Gastrocnemius medialis (tissue), 4 donors: Measurements from ENCODE around the gene CHRM5.

Experiments used
- CTCF ChIP-seq, 5 experiments: fragments of 450-650 bp in 3 of 5; fragments of 200-600 bp in 2 of 5; sonication (generic) in 2 of 5; IDR thresholded peaks in 4 of 5; conservative IDR thresholded peaks in 1 of 5; 1 replicate in 4 of 5; 2 replicates in 1 of 5; pipeline ENCODE4 v1.5.1; 2016 to 2019; ENCODE audit warnings: antibody characterized with exemption in 5 of 5, mild to moderate bottlenecking in 3 of 5, moderate library complexity in 3 of 5
- POLR2A ChIP-seq, 2 donors: fragments of 450-650 bp; IDR thresholded peaks; one replicate each; pipeline ENCODE4 v1.6.1; 2017; ENCODE audit warnings: antibody characterized with exemption in 2 of 2, mild to moderate bottlenecking in 2 of 2, moderate library complexity in 2 of 2

- TF ChIP-seq CTCF (IDR thresholded peaks at IDR 0.05 in 4 of 5, conservative IDR thresholded peaks at IDR 0.05 in 1 of 5) (peak in 3 of 5 experiments; percentile 9 to 54 (median 26)), POLR2A (IDR thresholded peaks at IDR 0.05) (no peak)
These were observed 4.2 kb upstream of the CHRM5 start for GRCh38 chr15:33963831-33964664.
